Endothelial cell of umbilical vein (primary cell): Measurements from ENCODE around the gene YY1. TPM values are rescaled to one million over a fixed set of nuclear protein-coding genes. Genes with fewer than 3 reads are reported as not detected.

ENCODE experiments used
- BruUV-seq: library from RNA; stranded (reverse); fragments of 400-500 nt; replicated peaks from 2 replicates; lab custom pipeline; 2021; lab: Mats Ljungman, UMichigan
- CTCF ChIA-PET: fragments of 300-600, 350-600 bp; sonication (Branson Sonifier 250); formaldehyde crosslinking; loops from one replicate; lab custom pipeline; 2021; ENCODE audit warnings: antibody characterized with exemption, inconsistent platforms; lab: Charles Lee
- POLR2A ChIA-PET: fragments of 300-600, 350-600 bp; sonication (Branson Sonifier 250); formaldehyde crosslinking; loops from one replicate; lab custom pipeline; 2021; ENCODE audit warnings: antibody characterized with exemption, inconsistent platforms; lab: Charles Lee
- DNase-seq: peaks from one replicate; pipeline ENCODE4 v3.0.0-alpha.2; 2011; ENCODE audit warnings: low read depth, low spot score
- FAIRE-seq: peaks from 2 replicates; lab custom pipeline; 2011; peaks lifted over from hg19 to GRCh38; lab: Jason Lieb, UNC
- H2AFZ ChIP-seq: 2 replicates; pipeline ENCODE4 v1.6.0; 2012; ENCODE audit warnings: low read depth, low read length, control low read depth, inconsistent platforms
- H3K27ac ChIP-seq: 2 replicates; pipeline ENCODE4 v1.5.1; 2011; ENCODE audit warnings: low read depth, mild to moderate bottlenecking, control low read depth, low read length, moderate library complexity; ENCODE audit not compliant: insufficient read depth
- H3K27me3 ChIP-seq, 2 experiments: 2 replicates each; pipeline versions ENCODE4 v1.6.0 to v1.6.1; 2011; ENCODE audit warnings: low read length in 2 of 2, mixed read lengths in 1 of 2; ENCODE audit not compliant: control insufficient read depth in 2 of 2, insufficient read depth in 2 of 2
- H3K36me3 ChIP-seq, 2 experiments: 2 replicates in 1 of 2; 3 replicates in 1 of 2; pipeline ENCODE4 v1.5.1; 2011; ENCODE audit warnings: low read length in 2 of 2, mild to moderate bottlenecking in 1 of 2, moderate library complexity in 1 of 2; ENCODE audit not compliant: control insufficient read depth in 2 of 2, insufficient read depth in 2 of 2; ENCODE audit errors: extremely low read depth in 1 of 2
- H3K4me1 ChIP-seq: 3 replicates; pipeline ENCODE4 v1.5.1; 2011; ENCODE audit warnings: mild to moderate bottlenecking, low read length; ENCODE audit not compliant: control insufficient read depth, insufficient read depth; ENCODE audit errors: extremely low read depth
- H3K4me2 ChIP-seq: 2 replicates; pipeline ENCODE4 v1.6.1; 2011; ENCODE audit warnings: low read length, control low read depth, mixed read lengths; ENCODE audit not compliant: insufficient read depth
- H3K4me3 ChIP-seq, 3 experiments: fragments of 200-600 bp in 1 of 3; sonication (generic), shearing (Covaris generic) in 1 of 3; replicated peaks in 1 of 3; 2 replicates each; pipeline ENCODE4 v1.5.1; 2011 to 2016; ENCODE audit warnings: control low read depth in 3 of 3, low read length in 3 of 3, mild to moderate bottlenecking in 2 of 3, inconsistent platforms in 1 of 3, low read depth in 1 of 3, moderate library complexity in 1 of 3; ENCODE audit not compliant: insufficient read depth in 1 of 3
- H3K79me2 ChIP-seq: 2 replicates; pipeline ENCODE4 v1.6.0; 2012; ENCODE audit warnings: low read length, inconsistent platforms; ENCODE audit not compliant: control insufficient read depth, insufficient read depth
- H3K9ac ChIP-seq: replicated peaks from 2 replicates; pipeline ENCODE3; 2011; ENCODE audit warnings: low read length, control low read depth; ENCODE audit not compliant: insufficient read depth; ENCODE audit errors: extremely low read depth
- H3K9me1 ChIP-seq: replicated peaks from 3 replicates; pipeline ENCODE4 v1.6.0; 2011; ENCODE audit warnings: mild to moderate bottlenecking, low read length; ENCODE audit not compliant: control insufficient read depth, insufficient read depth; ENCODE audit errors: extremely low read depth
- H3K9me3 ChIP-seq: replicated peaks from 2 replicates; pipeline ENCODE4 v1.5.1; 2012; ENCODE audit warnings: low read length, inconsistent platforms; ENCODE audit not compliant: control insufficient read depth, insufficient read depth
- H4K20me1 ChIP-seq: replicated peaks from 2 replicates; pipeline ENCODE3; 2011; ENCODE audit warnings: mild to moderate bottlenecking, low read length; ENCODE audit not compliant: control insufficient read depth, insufficient read depth; ENCODE audit errors: extremely low read depth
- CTCF ChIP-seq, 2 donors: IDR thresholded peaks; 1 replicate in 1 of 2; 2 replicates in 1 of 2; pipeline ENCODE4 v1.5.1; 2011; ENCODE audit warnings: low read length in 2 of 2, mild to moderate bottlenecking in 2 of 2, moderate library complexity in 2 of 2, control low read depth in 1 of 2, inconsistent platforms in 1 of 2, low read depth in 1 of 2; ENCODE audit not compliant: insufficient read depth in 1 of 2; ENCODE audit errors: extremely low read depth in 1 of 2
- EZH2 ChIP-seq: IDR thresholded peaks from 2 replicates; pipeline ENCODE4 v1.6.1; 2012; ENCODE audit warnings: borderline replicate concordance, low read depth, mild to moderate bottlenecking, moderate library complexity, low read length, inconsistent platforms; ENCODE audit not compliant: severe bottlenecking
- POLR2AphosphoS5 ChIP-seq: IDR thresholded peaks from 2 replicates; pipeline ENCODE4 v1.6.1; 2012; ENCODE audit warnings: low read depth, mild to moderate bottlenecking, control low read depth, low read length, moderate library complexity; ENCODE audit not compliant: insufficient read depth
- dilution Hi-C: fragments of 300-500 bp; cut with MboI; formaldehyde crosslinking; loops from one replicate; pipeline ENCODE4 v1.15.0; 2019; ENCODE audit warnings: low sequenced_read_pairs; ENCODE audit not compliant: extremely low pct_ligation_motif_present
- intact Hi-C: fragments of 100-400 bp; cut with micrococcal nuclease; formaldehyde crosslinking; loops from one replicate; pipeline ENCODE4 v1.10.0; 2022
- polyA plus RNA-seq, 4 experiments: library from polyadenylated mRNA; depleted of rRNA in 3 of 4; stranded (reverse) in 3 of 4; unstranded in 1 of 4; fragments of >200 nt; gene quantifications; 2 replicates each; pipeline versions ENCODE4 v1.2.1 to v1.2.3, GENCODE V29; 2011 to 2012; ENCODE audit warnings: missing spikeins in 1 of 4
- total RNA-seq: library from RNA; stranded (reverse); gene quantifications from 2 replicates; pipeline ENCODE4 v1.2.3, GENCODE V29; 2021

Gene YY1
- total and polyA plus RNA-seq, 2 donors (not counting 3 experiments of a cell fraction or from before 2014, with no cell fraction given): 23.5 to 78.6 TPM

- H3K79me2 ChIP-seq: no peaks in the 10 kb centered on the region
- BruUV-seq: no TSS peak
- H2AFZ ChIP-seq: no peak overlapping the region
- CTCF ChIA-PET: interaction anchor here (1.2 kb wide), 1 partner anchor 22 kb away, joined by 4 read pairs; no protein-coding TSS in a partner anchor
- DNase-seq: no peak
- no peaks in the 10 kb centered on the region for H3K9me1 ChIP-seq
- no peak overlapping the region for H3K9ac ChIP-seq
- H3K27ac ChIP-seq: no peak overlapping the region
- peaks cover 19% of the 10 kb centered on the region for H3K4me1 ChIP-seq
- no peaks in the 10 kb centered on the region for H3K36me3 ChIP-seq
- no peak overlapping the region for H3K4me3 ChIP-seq
- POLR2A ChIA-PET: no interaction called here
- FAIRE-seq: peak; percentile 18
- dilution Hi-C loops: no loop called here
- no peak overlapping the region for H3K4me2 ChIP-seq
- intact Hi-C loops: no loop called here
- no peaks in the 10 kb centered on the region for H3K9me3 ChIP-seq
- TF ChIP-seq POLR2AphosphoS5 (no peak), EZH2 (no peak), CTCF (IDR thresholded peaks at IDR 0.05; ENCODE audit: extremely low read depth in 1 of 2, insufficient read depth in 1 of 2, low read depth in 1 of 2, low read length in 2 of 2) (no peak)
- no peaks in the 10 kb centered on the region for H3K27me3 ChIP-seq
- H4K20me1 ChIP-seq: no peaks in the 10 kb centered on the region
These were observed 19.7 kb upstream of the YY1 start for GRCh38 chr14:100219126-100219785.
